Stimulated activated naive CD8-positive, alpha-beta T cell treated with anti-CD3 and anti-CD28 coated beads, Interleukin-15, amount 100 ng/mL, for 72 hours (primary cell): ENCODE measurements around the gene C3.
"Not testable (repeated sequence)": the region's sequence is repeated elsewhere in the genome, so short reads cannot be mapped to it uniquely, and the experiment has no call there.

ENCODE experiments used
- ATAC-seq: fragments of 150-1000 bp; cut with Tn5 transposase; 2 replicates; pipeline ENCODE4 v1.10.0; 2021; ENCODE audit warnings: mild to moderate bottlenecking, moderate library complexity
- DNase-seq, 2 donors: peaks; one replicate each; pipeline ENCODE4 v3.0.0; 2021 to 2022
- H3K27ac Mint-ChIP-seq, 2 donors: one replicate each; pipeline ENCODE4 v1.8.0; 2022; ENCODE audit warnings: mild to moderate bottlenecking in 2 of 2, mixed read lengths in 2 of 2, moderate library complexity in 2 of 2
- H3K27me3 Mint-ChIP-seq: one replicate; pipeline ENCODE4 v1.8.0; 2022; ENCODE audit warnings: mixed read lengths
- H3K4me1 Mint-ChIP-seq: one replicate; pipeline ENCODE4 v1.8.0; 2022; ENCODE audit warnings: mild to moderate bottlenecking, mixed read lengths
- H3K4me3 Mint-ChIP-seq, 2 donors: one replicate each; pipeline ENCODE4 v1.8.0; 2022; ENCODE audit warnings: mild to moderate bottlenecking in 2 of 2, mixed read lengths in 2 of 2, moderate library complexity in 1 of 2
- H3K9me3 Mint-ChIP-seq, 2 donors: one replicate each; pipeline ENCODE4 v1.8.0; 2022; ENCODE audit warnings: mixed read lengths in 2 of 2

The C3 gene

GRCh38 chr19:6661509-6662244, 58.8 kb downstream of the C3 start:
- DNase-seq = peak; percentile 68 to 85
- H3K4me3 Mint-ChIP-seq = peak overlapping the region; percentile 59 to 72
- peak overlapping the region; percentile 92 to 93 for H3K27ac Mint-ChIP-seq
- peaks cover 50% of the 10 kb centered on the region for H3K4me1 Mint-ChIP-seq
- ATAC-seq = peak; percentile 90
- not testable (repeated sequence) for H3K27me3 Mint-ChIP-seq, H3K9me3 Mint-ChIP-seq

DNA sequence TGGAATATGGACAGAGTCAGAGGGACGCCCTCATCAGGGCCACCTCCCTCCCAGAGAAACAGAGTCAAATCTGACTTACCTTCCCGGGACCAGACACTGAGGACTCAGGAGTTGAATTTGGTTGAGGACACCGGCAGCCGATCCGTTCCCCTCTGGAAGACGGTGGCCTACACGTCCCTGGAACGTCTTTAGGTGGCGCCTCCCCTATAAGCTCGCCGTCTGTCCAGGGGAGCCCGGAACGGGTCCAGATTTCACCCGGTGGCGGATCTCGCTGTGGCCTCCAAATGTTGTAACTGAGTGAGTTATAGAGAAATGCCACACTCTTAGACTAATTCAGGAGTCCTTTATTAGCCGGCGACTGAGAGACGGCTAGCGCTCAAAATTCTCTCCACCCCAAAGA, 59.5 kb downstream of the C3 start:
- Mint-ChIP-seq H3K27ac (peak overlapping the region; percentile 63 to 92), H3K9me3 (peaks cover 0 to 8% of the 10 kb centered on the region in 2 donors), H3K27me3 (no peaks in the 10 kb centered on the region), H3K4me1 (peaks cover 54% of the 10 kb centered on the region), H3K4me3 (peak overlapping the region; percentile 59 to 72)
- DNase-seq (no peak), ATAC-seq (no peak)

GRCh38 chr19:6656390-6656789, 64.1 kb downstream of the C3 start:
- H3K27me3 Mint-ChIP-seq, H3K9me3 Mint-ChIP-seq, H3K27ac Mint-ChIP-seq, H3K4me3 Mint-ChIP-seq, DNase-seq, ATAC-seq: not testable (repeated sequence)
- peaks cover 88% of the 10 kb centered on the region for H3K4me1 Mint-ChIP-seq

DNA sequence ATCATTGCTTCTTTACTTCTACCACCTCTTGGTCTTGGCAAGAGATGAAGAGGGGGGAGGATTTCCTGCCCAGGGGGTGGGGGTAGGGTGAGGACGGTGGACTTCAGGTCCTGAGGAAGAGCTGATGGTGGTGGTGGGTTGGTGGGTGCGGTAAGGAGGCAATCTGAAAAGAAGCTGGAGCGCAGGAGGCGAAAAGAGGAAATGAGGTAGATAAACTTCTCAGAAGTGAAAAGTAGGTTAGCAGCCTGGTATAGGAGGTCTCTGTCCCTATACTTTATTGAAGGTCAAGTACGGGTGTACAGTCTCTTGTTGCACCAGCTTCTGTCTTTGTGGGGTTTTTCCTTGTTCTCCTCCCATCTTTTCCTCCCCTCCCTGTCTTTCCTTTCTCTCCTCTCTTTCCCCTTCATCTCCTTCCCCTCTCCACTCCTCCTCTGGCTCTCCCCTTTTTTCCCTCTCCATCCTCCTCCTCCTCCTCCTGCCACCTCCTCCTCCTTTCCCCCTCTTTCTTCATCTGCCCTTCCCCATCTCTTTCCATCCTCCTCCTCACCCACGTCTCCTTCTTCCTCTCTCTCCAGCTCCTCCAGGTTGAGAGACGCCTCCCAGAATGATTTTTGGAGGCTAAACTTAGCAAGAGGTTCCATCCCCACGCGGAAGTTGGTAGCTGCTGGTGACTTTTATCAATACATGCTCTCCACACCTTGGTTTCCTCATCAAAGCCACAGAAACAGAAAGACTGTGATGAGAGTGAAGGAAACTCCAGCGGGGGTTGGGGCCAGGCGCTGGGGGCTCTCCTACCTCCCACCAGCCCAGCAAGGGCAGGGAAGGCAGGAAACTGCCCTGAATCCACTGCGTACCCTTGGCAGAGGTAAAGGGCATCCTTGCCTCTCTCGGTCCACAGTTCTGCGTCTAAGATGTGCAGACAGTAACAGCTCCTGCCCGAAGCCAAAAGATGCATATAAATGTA, 65.8 kb downstream of the C3 start:
- Mint-ChIP-seq H3K4me3 (peak overlapping the region; percentile 90 to 92), H3K27me3 (no peaks in the 10 kb centered on the region), H3K4me1 (peaks cover 81% of the 10 kb centered on the region), H3K9me3 (no peaks in the 10 kb centered on the region), H3K27ac (peak overlapping the region; percentile 96 to 98)
- ATAC-seq (peak; percentile 89), DNase-seq (peak; percentile 55 to 76)

DNA sequence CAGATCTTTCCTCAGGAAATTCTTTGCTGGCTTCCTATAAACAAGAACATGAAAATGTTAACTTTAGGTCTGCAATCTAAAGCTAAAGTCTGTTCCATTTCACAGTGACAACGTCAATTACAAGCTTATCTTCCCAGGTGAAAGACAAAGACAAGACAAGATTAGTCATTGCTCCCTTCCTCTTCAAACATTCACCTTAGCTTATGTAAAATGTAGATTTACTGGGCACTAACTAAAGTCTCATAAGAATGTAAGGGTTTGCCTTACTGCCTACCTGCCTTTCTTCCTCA, 67.7 kb downstream of the C3 start:
- Mint-ChIP-seq H3K4me1 (peaks cover 65% of the 10 kb centered on the region), H3K27ac (peak overlapping the region in 1 of 2 donors; percentile 77), H3K9me3 (no peaks in the 10 kb centered on the region), H3K4me3 (peak overlapping the region; percentile 17 to 31), H3K27me3 (no peaks in the 10 kb centered on the region)
- ATAC-seq = no peak
- DNase-seq = no peak

DNA sequence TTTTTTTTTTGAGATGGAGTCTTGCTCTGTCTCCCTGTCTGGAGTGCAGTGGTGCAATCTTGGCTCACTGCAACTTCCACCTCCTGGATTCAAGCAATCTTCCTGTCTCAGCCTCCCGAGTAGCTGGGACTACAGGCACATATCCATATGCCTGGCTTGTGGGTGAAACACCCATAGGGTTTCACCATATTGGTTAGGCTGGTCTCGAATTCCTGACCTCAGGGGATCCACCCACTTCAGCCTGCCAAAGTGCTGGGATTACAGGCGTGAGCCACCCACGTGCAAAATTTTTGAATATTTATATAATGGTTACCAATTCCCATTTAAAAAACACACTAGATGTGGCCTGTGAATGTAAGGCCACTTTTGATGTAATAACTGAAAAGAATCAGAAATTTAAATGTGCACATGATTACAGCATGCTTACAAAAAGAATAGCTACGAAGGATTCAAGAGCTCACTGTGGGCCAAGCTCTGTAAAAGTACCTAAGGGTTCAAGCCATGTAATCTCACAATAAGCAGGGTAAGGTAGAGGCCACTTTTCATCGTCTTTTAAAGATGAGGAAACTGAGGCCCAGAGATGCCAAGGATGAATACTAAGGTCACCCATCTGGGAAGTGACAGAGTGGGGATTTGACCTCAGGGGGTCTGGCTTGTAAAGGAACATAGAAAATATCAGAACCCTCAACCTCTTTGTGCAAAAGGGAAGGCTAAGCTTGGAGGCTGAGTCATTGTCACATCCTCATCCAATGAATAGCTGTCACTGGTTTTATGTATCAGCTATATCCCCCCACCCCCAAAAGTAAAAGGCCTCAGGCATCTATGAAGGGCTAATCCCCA, 68.3 kb downstream of the C3 start:
- Mint-ChIP-seq H3K4me3 (peak overlapping the region in 1 of 2 donors; percentile 51), H3K27ac (peak overlapping the region; percentile 50 to 77)

DNA sequence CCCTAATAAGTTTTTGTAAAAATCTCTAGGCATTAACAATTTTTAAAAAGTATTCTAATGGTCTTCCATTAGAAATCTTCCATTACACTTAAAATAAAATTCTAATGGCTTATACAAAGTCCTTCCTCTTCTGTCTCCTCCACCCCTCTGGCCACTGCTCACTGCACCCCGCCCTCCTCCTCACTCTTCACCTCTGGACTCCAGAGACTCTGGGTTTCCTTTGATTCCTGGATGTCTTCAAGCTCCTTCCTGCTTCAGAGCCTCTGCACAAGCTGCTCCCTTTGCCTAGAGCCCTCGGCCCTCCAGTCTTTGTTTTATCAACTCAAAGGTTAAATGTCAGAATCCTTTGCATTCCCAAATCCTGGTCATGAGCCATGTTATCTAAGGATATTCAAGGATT, 71.3 kb downstream of the C3 start:
- H3K27me3 Mint-ChIP-seq = no peaks in the 10 kb centered on the region
- H3K9me3 Mint-ChIP-seq = no peaks in the 10 kb centered on the region

More for the DNA sequence above, 68.3 kb downstream of the C3 start:
- DNase-seq = no peak
- ATAC-seq = no peak
- Mint-ChIP-seq H3K4me1 (peaks cover 59% of the 10 kb centered on the region), H3K27me3 (no peaks in the 10 kb centered on the region), H3K9me3 (no peaks in the 10 kb centered on the region)

DNA sequence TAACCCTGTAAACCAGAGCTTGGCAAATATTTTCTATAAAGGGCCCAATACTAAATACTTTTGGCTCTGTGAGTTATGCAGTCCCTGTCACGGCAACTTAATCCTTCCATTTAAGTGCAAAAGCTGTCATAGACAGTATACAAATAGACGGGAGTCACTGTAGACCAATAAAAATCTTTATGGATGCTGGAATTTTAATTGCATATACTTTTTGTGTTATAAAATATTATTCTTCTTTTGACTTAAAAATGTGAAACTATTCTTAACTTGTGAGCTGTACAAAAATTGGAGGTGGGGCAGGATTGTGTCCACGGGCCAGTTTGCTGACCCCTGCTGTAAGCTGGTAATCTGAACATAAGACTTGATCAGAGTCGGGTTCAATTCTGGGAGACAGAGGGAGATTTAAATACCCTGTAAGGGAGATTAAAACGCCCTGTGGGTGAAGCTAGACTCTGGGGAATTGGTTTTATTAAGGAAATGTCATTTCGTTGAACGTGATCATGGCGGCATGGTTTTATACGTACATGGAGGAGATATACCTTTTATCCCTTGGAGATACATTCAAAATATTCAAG, 72.2 kb downstream of the C3 start:
- ATAC-seq (no peak), DNase-seq (no peak)
- Mint-ChIP-seq H3K27ac (no peak overlapping the region), H3K27me3 (no peaks in the 10 kb centered on the region), H3K4me3 (no peak overlapping the region), H3K4me1 (peaks cover 43% of the 10 kb centered on the region), H3K9me3 (no peaks in the 10 kb centered on the region)

More for the DNA sequence above, 71.3 kb downstream of the C3 start:
- DNase-seq = no peak
- H3K4me3 Mint-ChIP-seq = no peak overlapping the region
- no peak overlapping the region for H3K27ac Mint-ChIP-seq
- peaks cover 47% of the 10 kb centered on the region for H3K4me1 Mint-ChIP-seq
- ATAC-seq = no peak

DNA sequence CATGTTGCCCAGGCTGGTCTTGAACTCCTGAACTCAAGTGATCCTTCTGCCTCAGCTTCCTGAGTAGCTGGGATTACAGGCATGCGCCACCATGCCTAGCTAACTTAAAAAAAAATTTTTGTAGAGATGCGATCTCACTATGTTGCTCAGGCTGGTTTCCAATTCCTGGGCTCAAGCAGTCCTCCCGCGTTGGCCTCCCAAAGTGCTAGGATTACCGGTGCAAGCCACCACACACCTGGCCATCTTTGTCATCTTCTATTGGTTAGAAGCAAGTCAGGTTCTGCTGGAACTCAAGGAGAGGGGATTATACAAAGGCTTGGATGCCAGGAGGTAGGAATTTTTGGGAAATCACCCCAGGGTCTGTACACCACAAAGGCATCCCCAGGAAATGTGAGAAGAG, 75.7 kb downstream of the C3 start:
- Mint-ChIP-seq H3K4me3 (no peak overlapping the region), H3K4me1 (peaks cover 44% of the 10 kb centered on the region), H3K27me3 (no peaks in the 10 kb centered on the region), H3K9me3 (no peaks in the 10 kb centered on the region), H3K27ac (no peak overlapping the region)
- DNase-seq (no peak), ATAC-seq (no peak)

- not testable (repeated sequence) for H3K27me3 Mint-ChIP-seq, ATAC-seq, H3K4me3 Mint-ChIP-seq, H3K27ac Mint-ChIP-seq, DNase-seq, H3K9me3 Mint-ChIP-seq
- peaks cover 57% of the 10 kb centered on the region for H3K4me1 Mint-ChIP-seq
Observed at GRCh38 chr19:6640333-6640732, 80.1 kb downstream of the C3 start.

DNA sequence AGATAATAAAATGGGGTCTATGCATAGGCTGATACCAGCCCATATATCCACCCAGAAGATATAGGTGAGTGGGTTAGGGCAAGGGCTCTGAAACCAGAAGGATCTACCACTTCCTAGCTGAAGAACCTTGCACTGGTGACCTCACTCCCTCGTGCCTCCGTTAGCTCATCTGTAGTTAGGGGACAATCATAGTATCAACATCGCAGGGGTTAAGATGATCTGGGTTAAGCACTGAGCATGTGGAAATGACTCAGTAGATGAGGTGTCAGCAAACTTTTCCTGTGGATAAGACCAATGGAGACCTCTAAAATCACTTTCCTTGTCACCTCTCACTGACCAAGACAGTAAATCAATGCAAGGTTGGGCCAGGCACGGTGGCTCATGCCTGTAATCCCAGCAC, 81.0 kb downstream of the C3 start:
- peaks cover 0 to 3% of the 10 kb centered on the region in 2 donors for H3K9me3 Mint-ChIP-seq
- H3K4me3 Mint-ChIP-seq = no peak overlapping the region
- ATAC-seq = peak; percentile 97
- H3K4me1 Mint-ChIP-seq = peaks cover 56% of the 10 kb centered on the region
- peak; percentile 26 to 57 for DNase-seq
- H3K27ac Mint-ChIP-seq = peak overlapping the region; percentile 62 to 80
- no peaks in the 10 kb centered on the region for H3K27me3 Mint-ChIP-seq

- not testable (repeated sequence) for H3K9me3 Mint-ChIP-seq
Observed at GRCh38 chr19:6633456-6633813, 87.0 kb downstream of the C3 start.

GRCh38 chr19:6632747-6633455, 87.5 kb downstream of the C3 start:
- Mint-ChIP-seq H3K4me3 (peak overlapping the region in 1 of 2 donors; percentile 34), H3K4me1 (peaks cover 45% of the 10 kb centered on the region)
- not testable (repeated sequence) for H3K9me3 Mint-ChIP-seq, ATAC-seq, H3K27me3 Mint-ChIP-seq, H3K27ac Mint-ChIP-seq
- DNase-seq = peak in 1 of 2 donors; percentile 55

More at GRCh38 chr19:6633456-6633813, 87.0 kb downstream of the C3 start:
- peaks cover 50% of the 10 kb centered on the region for H3K4me1 Mint-ChIP-seq
- H3K27ac Mint-ChIP-seq, H3K27me3 Mint-ChIP-seq, H3K4me3 Mint-ChIP-seq, DNase-seq, ATAC-seq: not testable (repeated sequence)

DNA sequence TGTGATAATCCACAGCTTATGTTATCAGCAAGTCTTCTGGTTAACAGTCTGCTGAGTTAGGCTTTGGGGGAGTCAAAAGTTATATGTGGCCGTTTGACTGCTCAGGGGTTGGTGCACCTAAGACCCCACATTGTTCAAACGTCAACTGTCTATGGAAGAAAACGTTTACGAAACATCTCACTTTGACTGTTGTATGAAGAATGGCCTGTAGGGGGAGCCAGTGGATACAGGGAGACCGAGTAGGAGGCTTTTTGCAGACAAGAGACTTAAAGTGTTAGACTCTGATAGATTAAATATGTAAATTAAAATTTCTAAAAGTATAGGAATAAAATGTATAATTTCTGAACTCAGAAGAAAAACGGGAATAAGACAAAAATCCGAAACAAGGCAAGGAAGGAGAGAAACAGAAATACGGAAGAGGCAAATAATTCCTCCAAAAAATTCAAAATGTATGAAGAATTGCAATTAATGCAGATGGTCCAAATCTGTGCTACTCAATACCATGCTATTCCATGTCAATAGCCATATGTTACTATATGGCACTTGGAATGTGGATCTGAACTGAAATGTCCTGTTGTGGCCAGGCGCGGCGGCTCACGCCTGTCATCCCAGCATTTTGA, 88.3 kb downstream of the C3 start:
- DNase-seq (peak; percentile 77 to 83), ATAC-seq (peak; percentile 66)
- Mint-ChIP-seq H3K9me3 (peaks cover 6 to 14% of the 10 kb centered on the region in 2 donors), H3K4me3 (no peak overlapping the region), H3K27me3 (peaks cover 13% of the 10 kb centered on the region), H3K4me1 (peaks cover 45% of the 10 kb centered on the region), H3K27ac (no peak overlapping the region)
